HCT116 (cell line): ENCODE data around the gene CRAT. TPM values are rescaled to one million over a fixed set of nuclear protein-coding genes. Genes with fewer than 3 reads are reported as not detected.

Experiments used
- ATAC-seq: fragments of 200-7000 bp; cut with Tn5 transposase; 2 replicates; pipeline ENCODE4 v1.9.1; 2020; ENCODE audit warnings: mild to moderate bottlenecking, moderate library complexity
- BruUV-seq: library from RNA; stranded (reverse); fragments of 400-500 nt; replicated peaks from 2 replicates; lab custom pipeline; 2021; lab: Mats Ljungman, UMichigan
- CTCF ChIA-PET: fragments of 300-600 bp; sonication (Branson Sonifier 250); formaldehyde crosslinking; loops from one replicate; lab custom pipeline; 2021; ENCODE audit warnings: antibody characterized with exemption; lab: Charles Lee
- POLR2A ChIA-PET: fragments of 300-600, 350-600 bp; sonication (Branson Sonifier 250); formaldehyde crosslinking; loops from one replicate; lab custom pipeline; 2021; ENCODE audit warnings: antibody characterized with exemption; lab: Charles Lee
- RAD21 ChIA-PET, 2 experiments: fragments of 300-600 bp; sonication (Branson Sonifier 250); formaldehyde crosslinking; loops; one replicate each; lab custom pipeline; 2023; ENCODE audit warnings: low total read pairs in 2 of 2; ENCODE audit not compliant: uncharacterized antibody in 2 of 2, unreplicated experiment in 2 of 2, low non-redundant PET in 1 of 2; lab: Charles Lee
- DNase-seq: peaks from one replicate; pipeline ENCODE4 v3.0.0-alpha.2; 2010; ENCODE audit warnings: low read depth, low spot score
- H2AFZ ChIP-seq: fragments of 200-600 bp; shearing (Covaris generic), sonication (generic); 2 replicates; pipeline ENCODE4 v1.6.1; 2017; ENCODE audit warnings: low read depth, mixed run types, mixed read lengths, antibody characterized with exemption, low read length; ENCODE audit not compliant: poor library complexity, severe bottlenecking
- H3K27ac ChIP-seq: 2 replicates; pipeline ENCODE4 v1.5.1; 2012; ENCODE audit warnings: low read depth, low read length
- H3K27me3 ChIP-seq: fragments of 200-600 bp; sonication (generic); 2 replicates; pipeline ENCODE4 v1.6.1; 2016; ENCODE audit warnings: mixed run types, low read length, mixed read lengths; ENCODE audit not compliant: insufficient read depth
- H3K36me3 ChIP-seq, 2 experiments: fragments of 200-500 bp in 1 of 2; fragments of 200-600 bp in 1 of 2; sonication (Bioruptor generic) in 1 of 2; sonication (generic) in 1 of 2; 2 replicates each; pipeline versions ENCODE4 v1.5.1 to v1.6.1; 2014 to 2016; ENCODE audit warnings: low read length in 2 of 2, inconsistent platforms in 1 of 2, mixed read lengths in 1 of 2, mixed run types in 1 of 2; ENCODE audit not compliant: insufficient read depth in 2 of 2, control insufficient read depth in 1 of 2
- H3K4me1 ChIP-seq, 2 experiments: fragments of 200-600 bp in 1 of 2; sonication (generic) in 1 of 2; 2 replicates each; pipeline versions ENCODE4 v1.5.1 to v1.6.1; 2012 to 2017; ENCODE audit warnings: low read length in 2 of 2, inconsistent platforms in 1 of 2, mild to moderate bottlenecking in 1 of 2, mixed read lengths in 1 of 2, mixed run types in 1 of 2, moderate library complexity in 1 of 2; ENCODE audit not compliant: insufficient read depth in 2 of 2, control insufficient read depth in 1 of 2
- H3K4me2 ChIP-seq: fragments of 200-600 bp; sonication (generic); 2 replicates; pipeline ENCODE4 v1.6.1; 2017; ENCODE audit warnings: mixed run types, low read length, mixed read lengths
- H3K4me3 ChIP-seq, 2 experiments: fragments of 200-600 bp in 1 of 2; sonication (generic) in 1 of 2; replicated peaks in 1 of 2; 2 replicates each; pipeline ENCODE4 v1.5.1; 2011 to 2016; ENCODE audit warnings: low read length in 2 of 2, control low read depth in 1 of 2, low read depth in 1 of 2, mild to moderate bottlenecking in 1 of 2, mixed read lengths in 1 of 2, mixed run types in 1 of 2
- H3K79me2 ChIP-seq: fragments of 200-600 bp; sonication (generic); 2 replicates; pipeline ENCODE4 v1.6.1; 2017; ENCODE audit warnings: mild to moderate bottlenecking, mixed run types, low read length, moderate library complexity, mixed read lengths; ENCODE audit not compliant: insufficient read depth
- H3K9ac ChIP-seq: fragments of 200-600 bp; sonication (generic); 2 replicates; pipeline ENCODE4 v1.6.1; 2016; ENCODE audit warnings: low read length, mixed read lengths
- H3K9me2 ChIP-seq: fragments of 200-600 bp; sonication (generic), shearing (Covaris generic); 2 replicates; pipeline ENCODE4 v1.6.1; 2017; ENCODE audit warnings: mixed run types, mild to moderate bottlenecking, moderate library complexity; ENCODE audit not compliant: insufficient read depth
- H3K9me3 ChIP-seq, 2 experiments: fragments of 200-500 bp in 1 of 2; fragments of 200-600 bp in 1 of 2; sonication (Bioruptor generic) in 1 of 2; sonication (generic) in 1 of 2; 2 replicates each; pipeline ENCODE4 v1.6.1; 2014 to 2017; ENCODE audit warnings: low read length in 2 of 2, mixed read lengths in 2 of 2, inconsistent platforms in 1 of 2, low read depth in 1 of 2, mild to moderate bottlenecking in 1 of 2, mixed run types in 1 of 2, moderate library complexity in 1 of 2; ENCODE audit not compliant: control insufficient read depth in 1 of 2, insufficient read depth in 1 of 2
- H4K20me1 ChIP-seq: fragments of 200-600 bp; sonication (generic), shearing (Covaris generic); 2 replicates; pipeline ENCODE4 v1.6.1; 2017; ENCODE audit warnings: mixed run types, mild to moderate bottlenecking, moderate library complexity; ENCODE audit not compliant: insufficient read depth
- FOSL1 ChIP-seq: IDR thresholded peaks from 2 replicates; pipeline ENCODE4 v1.6.1; 2012; ENCODE audit warnings: low read depth
- MAX ChIP-seq: IDR thresholded peaks from 2 replicates; pipeline ENCODE4 v1.6.1; 2012
- POLR2A ChIP-seq: IDR thresholded peaks from 2 replicates; pipeline ENCODE4 v1.7.0; 2011; ENCODE audit warnings: borderline replicate concordance; ENCODE audit not compliant: insufficient read depth, insufficient read length; ENCODE audit errors: extremely low read depth
- RAD21 ChIP-seq: IDR thresholded peaks from 2 replicates; pipeline ENCODE4 v1.6.1; 2012; ENCODE audit warnings: low read depth, mild to moderate bottlenecking
- TCF7L2 ChIP-seq: IDR thresholded peaks from 2 replicates; pipeline ENCODE4 v1.7.0; 2011; ENCODE audit warnings: borderline replicate concordance, inconsistent platforms; ENCODE audit not compliant: insufficient read depth, insufficient read length; ENCODE audit errors: extremely low read depth
- intact Hi-C: fragments of 100-400 bp; cut with micrococcal nuclease; formaldehyde crosslinking; loops from 2 replicates; pipeline ENCODE4 v1.10.0; 2022
- total RNA-seq: library from RNA; stranded (reverse); gene quantifications from one replicate; pipeline ENCODE4 v1.2.1, GENCODE V29; 2021; ENCODE audit not compliant: unreplicated experiment

Gene CRAT
- total RNA-seq, 1 experiment from 2014 or later, result 29.0 TPM

GRCh38 chr9:129142138-129142935 is 31.7 kb upstream of the CRAT start:
- Histone ChIP-seq H3K9ac (0 out of 2 replicates have a peak overlapping the region, but pooled peaks have one; percentile 47), H3K4me3 (no peak overlapping the region), H4K20me1 (no peaks in the 10 kb centered on the region), H3K4me2 (peak overlapping the region; percentile 65), H3K9me3 (no peaks in the 10 kb centered on the region), H3K79me2 (peaks cover 45% of the 10 kb centered on the region), H3K4me1 (peaks cover 42 to 80% of the 10 kb centered on the region in 2 experiments), H3K9me2 (no peaks in the 10 kb centered on the region), H3K27ac (peak overlapping the region; percentile 56), H2AFZ (no peak overlapping the region), H3K27me3 (no peaks in the 10 kb centered on the region), H3K36me3 (peaks cover 0 to 28% of the 10 kb centered on the region in 2 experiments; a peak in 1 of 4 replicates)
- intact Hi-C loops, result loop anchor here (2.0 kb wide), 1 partner anchor 24 kb away; no protein-coding TSS in a partner anchor
- ATAC-seq (no peak), DNase-seq (no peak)
- BruUV-seq, result no TSS peak
- ChIA-PET RAD21 (interaction anchor here in 1 of 2 experiments (0.5 to 1.7 kb wide), 3 partner anchors 11 to 417 kb away, joined by 3 to 7 read pairs (median 5); no protein-coding TSS in a partner anchor), CTCF (interaction anchor here (0.6 to 2.8 kb wide), 36 partner anchors 11 to 635 kb away, joined by 3 to 40 read pairs (median 4); partner anchors contain the start of genes DOLPP1 and NTMT1), POLR2A (interaction anchor here (0.9 to 2.4 kb wide), 11 partner anchors 9 to 483 kb away, joined by 3 to 13 read pairs (median 6); partner anchors contain the start of genes IER5L and NTMT1)
- TF ChIP-seq RAD21, result no peak
- TF ChIP-seq FOSL1, result no peak
- TF ChIP-seq POLR2A, result no peak
- no peak for TF ChIP-seq TCF7L2
- TF ChIP-seq MAX, result no peak
